Measurements from ENCODE around the gene PRUNE2. TPM values are rescaled to one million over a fixed set of nuclear protein-coding genes. Genes with fewer than 3 reads are reported as not detected.

The PRUNE2 gene
- total and polyA plus RNA-seq, 8 donors: 1.4 to 19.1 (median 4.6) TPM

DNA sequence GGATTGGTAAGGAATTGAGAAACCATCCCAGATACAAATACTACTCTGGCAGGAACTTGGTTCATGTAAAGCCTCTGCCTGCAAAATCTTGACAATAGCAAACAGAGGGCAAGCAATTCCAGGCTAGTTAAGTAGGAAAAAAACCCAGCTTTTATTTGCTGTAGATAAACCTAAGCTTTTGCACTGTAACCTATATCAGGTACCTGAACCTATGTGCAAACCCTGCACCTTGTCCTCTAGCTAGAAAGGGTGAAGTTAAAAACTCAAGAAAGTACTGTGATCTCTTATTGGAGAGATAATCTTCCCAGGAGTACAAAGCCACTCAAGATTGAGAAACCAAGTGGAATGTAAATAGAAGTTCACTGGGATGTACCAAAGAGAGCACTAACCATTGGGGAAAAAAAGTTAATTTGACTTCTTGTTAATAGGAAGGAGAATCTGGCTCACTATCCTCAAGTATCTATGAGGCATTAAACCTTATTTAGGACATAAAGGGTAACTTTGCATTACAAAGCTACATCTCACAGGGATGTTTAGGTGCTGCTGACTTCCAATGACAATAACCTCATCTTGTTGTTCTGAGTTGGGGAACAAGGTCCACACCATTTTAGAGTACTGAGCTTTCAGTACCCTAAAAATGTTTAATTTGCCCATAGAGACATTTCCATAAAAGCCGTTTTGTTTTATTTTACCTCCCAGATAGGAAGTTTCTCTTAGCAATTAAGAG, 215.5 kb downstream of the PRUNE2 start:
- no peak for DNase-seq
- H3K4me3 ChIP-seq: no peak overlapping the region
- WGBS, 2 donors: 70 to 88% methylated on average over 1 of the region's 1 CpG
- H3K27me3 ChIP-seq: no peaks in the 10 kb centered on the region
- no peaks in the 10 kb centered on the region for H3K36me3 ChIP-seq
- intact Hi-C loops (cut with DNase I): no loop called here
- no peak for TF ChIP-seq CTCF (IDR thresholded peaks at IDR 0.05)
- no peaks in the 10 kb centered on the region for H3K4me1 ChIP-seq
- no peak for ATAC-seq
- H3K27ac ChIP-seq: no peak overlapping the region
- FAIRE-seq: no peak
- H3K9me3 ChIP-seq: no peaks in the 10 kb centered on the region

GRCh38 chr9:76688471-76689238, 217.3 kb downstream of the PRUNE2 start:
- WGBS, 2 donors: 60 to 69% methylated on average over 3 of the region's 3 CpGs
- Histone ChIP-seq H3K4me3 (no peak overlapping the region), H3K27ac (no peak overlapping the region), H3K4me1 (no peaks in the 10 kb centered on the region), H3K9me3 (no peaks in the 10 kb centered on the region), H3K27me3 (no peaks in the 10 kb centered on the region), H3K36me3 (no peaks in the 10 kb centered on the region)
- intact Hi-C loops (cut with DNase I): no loop called here
- DNase-seq (no peak), FAIRE-seq (no peak), ATAC-seq (no peak)
- no peak for TF ChIP-seq CTCF (IDR thresholded peaks at IDR 0.05)

DNA sequence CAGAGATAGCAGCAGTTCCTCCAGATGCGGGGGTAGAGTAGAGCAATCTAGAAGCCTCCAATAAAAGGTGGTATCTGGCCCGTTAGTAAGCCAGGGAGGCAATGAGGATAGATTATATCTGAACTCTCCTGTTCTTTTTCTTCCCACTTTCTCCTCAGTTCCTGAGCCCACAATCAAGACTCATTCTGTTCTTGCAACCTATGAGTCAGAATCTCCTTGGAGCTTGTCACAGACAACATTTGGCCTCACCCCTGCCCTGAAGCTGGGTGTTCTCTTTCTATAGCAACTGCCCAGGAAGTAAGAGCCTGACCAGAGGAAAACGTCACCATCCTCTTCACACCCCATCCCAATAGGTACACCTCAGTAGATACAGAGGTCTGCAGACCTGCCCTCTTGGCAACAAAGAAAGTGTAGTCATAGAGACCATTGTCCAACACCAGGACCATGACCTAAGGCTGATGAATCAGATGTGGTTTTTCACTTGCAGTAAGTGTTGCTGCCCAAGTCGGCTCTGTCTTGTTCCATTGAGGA, 218.0 kb downstream of the PRUNE2 start:
- intact Hi-C loops (cut with DNase I): no loop called here
- no peak overlapping the region for H3K4me3 ChIP-seq
- 75 to 90% methylated on average over 4 of the region's 4 CpGs for WGBS, 2 donors
- ATAC-seq: peak in 3 of 4 donors; percentile 47 to 56 (median 51)
- H3K4me1 ChIP-seq: no peaks in the 10 kb centered on the region
- no peaks in the 10 kb centered on the region for H3K27me3 ChIP-seq
- no peak for TF ChIP-seq CTCF (IDR thresholded peaks at IDR 0.05)
- no peak for DNase-seq
- no peaks in the 10 kb centered on the region for H3K36me3 ChIP-seq
- no peak for FAIRE-seq
- no peaks in the 10 kb centered on the region for H3K9me3 ChIP-seq
- H3K27ac ChIP-seq: no peak overlapping the region

DNA sequence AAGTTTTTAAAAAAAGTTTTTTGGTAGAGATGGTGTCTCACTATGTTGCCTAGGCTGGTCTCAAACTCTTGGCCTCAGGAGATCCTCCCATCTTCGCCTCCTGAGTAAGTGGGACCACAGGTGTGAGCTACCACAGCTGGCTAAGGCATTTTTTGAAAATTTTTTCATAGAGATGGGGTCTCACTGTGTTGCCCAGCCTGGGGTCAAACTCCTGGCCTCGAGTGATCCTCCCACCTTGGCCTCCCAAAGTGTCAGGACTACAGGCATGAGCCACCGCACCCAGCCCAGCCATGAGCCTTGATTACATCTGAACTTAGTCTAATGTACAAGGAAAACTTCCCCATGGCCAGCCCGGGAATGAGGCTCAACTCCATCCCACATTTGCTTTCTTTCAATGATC, 219.2 kb downstream of the PRUNE2 start:
- Histone ChIP-seq H3K27me3 (no peaks in the 10 kb centered on the region), H3K4me3 (no peak overlapping the region), H3K9me3 (no peaks in the 10 kb centered on the region), H3K27ac (no peak overlapping the region), H3K36me3 (no peaks in the 10 kb centered on the region), H3K4me1 (no peaks in the 10 kb centered on the region)
- 63 to 65% methylated on average over 4 of the region's 4 CpGs for WGBS, 2 donors
- DNase-seq: no peak
- ATAC-seq: no peak
- intact Hi-C loops (cut with DNase I): no loop called here
- no peak for FAIRE-seq
- no peak for TF ChIP-seq CTCF (IDR thresholded peaks at IDR 0.05)
